ENCODE data around the gene POMT1.
"Not testable (repeated sequence)": the region's sequence is repeated elsewhere in the genome, so short reads cannot be mapped to it uniquely, and the experiment has no call there.

POMT1 gene

GRCh38 chr9:131523451-131524435, 21.0 kb downstream of the POMT1 start:
- no peak for DNase-seq (ENCODE audit: low read depth in 1 of 2, low spot score in 1 of 2)

GRCh38 chr9:131524665-131525315, 22.1 kb downstream of the POMT1 start:
- no peak for DNase-seq (ENCODE audit: low read depth in 1 of 2, low spot score in 1 of 2)

GRCh38 chr9:131525643-131526565, 23.2 kb downstream of the POMT1 start:
- DNase-seq (ENCODE audit: low read depth in 1 of 2, low spot score in 1 of 2) = no peak

- DNase-seq (ENCODE audit: low read depth in 1 of 2, low spot score in 1 of 2) = no peak
Observed at GRCh38 chr9:131528186-131528585, 25.5 kb downstream of the POMT1 start.

GRCh38 chr9:131528886-131529505, 26.3 kb downstream of the POMT1 start:
- DNase-seq (ENCODE audit: low read depth in 1 of 2, low spot score in 1 of 2) = no peak

GRCh38 chr9:131529597-131530545, 27.2 kb downstream of the POMT1 start:
- DNase-seq (ENCODE audit: low read depth in 1 of 2, low spot score in 1 of 2) = no peak

GRCh38 chr9:131530546-131530919, 27.8 kb downstream of the POMT1 start:
- DNase-seq (ENCODE audit: low read depth in 1 of 2, low spot score in 1 of 2) = no peak

- DNase-seq (ENCODE audit: low read depth in 1 of 2, low spot score in 1 of 2) = peak; percentile 61
Observed at GRCh38 chr9:131530920-131531832, 28.5 kb downstream of the POMT1 start, which contains the start of gene UCK1. UCK1 (minus strand) TSS chr9:131531263; CDS start chr9:131531174, 89 bp downstream.

GRCh38 chr9:131534721-131535237, 32.1 kb downstream of the POMT1 start:
- DNase-seq (ENCODE audit: low read depth in 1 of 2, low spot score in 1 of 2) = no peak

- DNase-seq (ENCODE audit: low read depth in 1 of 2, low spot score in 1 of 2) = no peak
Observed at GRCh38 chr9:131537946-131538345, 35.2 kb downstream of the POMT1 start.

- no peak for DNase-seq (ENCODE audit: low read depth in 1 of 2, low spot score in 1 of 2)
Observed at GRCh38 chr9:131539223-131539923, 36.7 kb downstream of the POMT1 start.

GRCh38 chr9:131543141-131543540, 40.4 kb downstream of the POMT1 start:
- DNase-seq (ENCODE audit: low read depth in 1 of 2, low spot score in 1 of 2) = no peak

GRCh38 chr9:131545003-131545785, 42.5 kb downstream of the POMT1 start, which contains the start of gene PRRT1B:
PRRT1B (plus strand) TSS chr9:131545523; CDS start chr9:131545616, 93 bp downstream.
- DNase-seq (ENCODE audit: low read depth in 1 of 2, low spot score in 1 of 2) = no peak

- DNase-seq (ENCODE audit: low read depth in 1 of 2, low spot score in 1 of 2) = no peak
Observed at GRCh38 chr9:131545786-131546335, 43.1 kb downstream of the POMT1 start.

GRCh38 chr9:131546336-131547084, 43.8 kb downstream of the POMT1 start:
- no peak for DNase-seq (ENCODE audit: low read depth in 1 of 2, low spot score in 1 of 2)

GRCh38 chr9:131549186-131549585, 46.5 kb downstream of the POMT1 start:
- not testable (repeated sequence) for DNase-seq (ENCODE audit: low read depth in 1 of 2, low spot score in 1 of 2)
